Spleen (tissue), 7 donors: ENCODE data around the gene SPAG17.

Source experiments
- CTCF ChIP-seq, 11 experiments: fragments of 200-600 bp in 7 of 11; fragments of 450-650 bp in 4 of 11; sonication (generic) in 4 of 11; IDR thresholded peaks in 8 of 11; conservative IDR thresholded peaks in 3 of 11; 1 replicate in 7 of 11; 2 replicates in 4 of 11; pipeline versions ENCODE4 v1.4.0 to v1.8.0; 2016 to 2021; ENCODE audit warnings: antibody characterized with exemption in 11 of 11, inconsistent platforms in 4 of 11, mild to moderate bottlenecking in 1 of 11
- POLR2A ChIP-seq, 3 donors: fragments of 450-650 bp; IDR thresholded peaks; one replicate each; pipeline ENCODE4 v1.5.1; 2017; ENCODE audit warnings: antibody characterized with exemption in 3 of 3, mild to moderate bottlenecking in 1 of 3
- donor health status: DM: no; HTN: no; CAD: no; lungs with moderate emphysema.
- donor health status: DM: no; HTN: no; CAD: no.
- donor health status: DM: no; HTN: no; CAD: no.

GRCh38 chr1:118099686-118100085, 85.3 kb downstream of the SPAG17 start:
- no peak for TF ChIP-seq POLR2A (IDR thresholded peaks at IDR 0.05)
- TF ChIP-seq CTCF (IDR thresholded peaks at IDR 0.05 in 8 of 11, conservative IDR thresholded peaks at IDR 0.05 in 3 of 11), result no peak
